Kidney capillary endothelial cell (primary cell): ENCODE results near the gene NTM.

ENCODE experiments used
- DNase-seq: peaks from one replicate; pipeline ENCODE4 v3.0.0-alpha.2; 2018; ENCODE audit warnings: low spot score

The NTM gene

DNA sequence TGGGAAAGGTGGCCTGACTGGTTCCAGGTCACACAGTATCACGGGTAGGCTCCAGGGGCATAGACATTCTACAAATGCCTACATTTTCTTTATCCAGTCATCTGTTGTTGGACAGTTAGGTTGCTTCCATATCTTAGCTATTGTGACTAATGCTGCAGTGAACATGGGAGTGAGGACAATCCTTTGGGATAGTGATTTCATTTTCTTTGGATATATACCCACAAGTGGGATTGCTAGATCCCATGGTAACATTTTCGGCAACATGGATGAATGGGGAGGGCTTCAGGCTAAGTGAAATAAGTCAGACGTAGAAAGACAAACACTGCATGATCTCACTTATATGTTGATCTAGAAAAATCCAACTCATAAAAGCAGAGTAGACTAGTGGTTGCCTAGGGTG is 744.3 kb downstream of the NTM start:
- DNase-seq = no peak

DNA sequence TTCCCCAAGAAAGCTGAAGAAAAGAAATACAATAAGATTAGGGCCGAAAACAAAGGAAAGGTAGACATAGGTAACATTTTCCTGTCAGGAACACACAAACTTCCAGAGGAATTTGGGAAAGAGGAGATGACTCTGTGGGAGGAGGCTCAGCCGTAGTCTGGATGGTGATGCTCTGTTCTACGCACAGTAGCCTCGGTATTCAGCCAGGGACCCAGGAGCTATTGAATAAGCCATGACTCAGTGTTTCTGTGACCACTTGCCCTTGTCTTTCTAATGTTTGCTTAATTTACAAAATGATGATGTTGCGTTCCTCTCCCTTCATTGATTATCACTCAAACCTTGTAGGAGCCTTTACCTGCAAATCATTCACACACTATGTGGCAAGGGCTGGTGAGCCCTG is 745.0 kb downstream of the NTM start:
- no peak for DNase-seq

- DNase-seq = no peak
Observed at GRCh38 chr11:132116516-132116915, 746.1 kb downstream of the NTM start.

GRCh38 chr11:132118661-132119060 is 748.2 kb downstream of the NTM start:
- no peak for DNase-seq

GRCh38 chr11:132119573-132119972 is 749.2 kb downstream of the NTM start:
- no peak for DNase-seq

DNA sequence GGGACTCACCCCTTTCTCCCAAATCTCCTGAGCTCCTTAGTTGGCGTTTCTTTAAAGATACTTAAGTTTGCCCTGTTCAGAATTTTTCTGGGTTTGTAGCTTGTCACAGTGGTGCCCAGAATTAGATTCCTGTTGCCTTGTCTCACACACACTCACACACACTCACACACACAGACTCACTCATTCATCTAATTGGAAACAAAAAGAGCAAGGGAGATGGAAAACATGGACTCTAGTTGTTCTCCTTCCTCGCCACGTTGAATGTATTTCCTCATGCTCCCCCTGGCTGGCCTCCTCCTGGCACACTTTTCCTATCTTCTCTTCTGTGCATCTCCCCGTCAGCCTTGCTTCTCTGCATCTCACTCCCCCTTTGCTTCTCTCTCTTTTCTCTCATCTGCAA is 752.3 kb downstream of the NTM start:
- DNase-seq = no peak

- no peak for DNase-seq
Observed at GRCh38 chr11:132123449-132123848, 753.0 kb downstream of the NTM start.

DNA sequence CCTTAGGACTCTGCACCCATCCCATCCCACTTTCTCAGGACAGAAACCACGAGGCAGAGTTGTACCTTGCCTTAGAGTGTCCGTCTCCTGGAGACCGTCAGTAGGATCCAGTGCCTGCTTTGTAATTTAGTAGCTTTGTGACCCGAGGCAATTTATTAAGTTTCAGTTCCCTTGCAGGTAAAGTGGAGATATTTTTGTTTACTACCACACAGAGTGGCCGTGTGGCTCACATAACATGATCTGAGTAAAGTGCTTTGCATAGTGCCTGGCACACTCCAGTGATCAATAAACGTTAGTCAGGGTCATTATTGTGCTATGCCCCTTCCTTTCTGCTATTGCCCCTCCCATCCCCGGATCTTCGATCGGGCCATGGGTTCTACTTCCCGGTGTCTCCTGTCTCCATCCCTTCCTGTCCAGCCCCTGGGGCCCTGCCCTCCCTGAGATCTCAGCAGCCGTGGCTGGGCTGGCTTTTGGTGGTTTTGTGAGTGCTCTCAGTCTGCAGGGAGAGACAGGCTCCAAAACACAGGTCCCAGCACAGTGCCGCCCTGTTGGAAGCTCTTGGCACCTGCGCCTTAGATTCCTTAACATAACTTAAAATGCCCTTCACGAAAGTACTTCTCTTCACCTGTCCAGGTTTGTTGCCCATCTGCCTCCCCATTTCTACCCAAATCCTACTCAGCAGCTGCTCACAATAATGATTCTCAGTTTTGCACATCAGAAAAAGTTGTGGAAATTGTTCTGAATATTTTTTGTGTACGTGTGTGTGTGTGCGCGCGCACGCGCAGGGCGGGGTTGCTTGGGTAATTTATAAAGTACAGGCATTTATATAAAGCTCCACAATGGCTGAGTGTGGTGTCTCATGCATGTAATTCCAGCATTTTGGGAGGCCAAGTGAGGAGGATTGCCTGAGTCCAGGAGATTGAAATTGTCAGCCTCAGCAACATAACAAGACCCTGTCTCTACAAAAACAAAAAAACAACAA is 753.7 kb downstream of the NTM start:
- DNase-seq = no peak

GRCh38 chr11:132125988-132126871 is 755.8 kb downstream of the NTM start:
- DNase-seq = peak; percentile 19

GRCh38 chr11:132126973-132127899 is 756.8 kb downstream of the NTM start:
- peak; percentile 40 for DNase-seq

DNA sequence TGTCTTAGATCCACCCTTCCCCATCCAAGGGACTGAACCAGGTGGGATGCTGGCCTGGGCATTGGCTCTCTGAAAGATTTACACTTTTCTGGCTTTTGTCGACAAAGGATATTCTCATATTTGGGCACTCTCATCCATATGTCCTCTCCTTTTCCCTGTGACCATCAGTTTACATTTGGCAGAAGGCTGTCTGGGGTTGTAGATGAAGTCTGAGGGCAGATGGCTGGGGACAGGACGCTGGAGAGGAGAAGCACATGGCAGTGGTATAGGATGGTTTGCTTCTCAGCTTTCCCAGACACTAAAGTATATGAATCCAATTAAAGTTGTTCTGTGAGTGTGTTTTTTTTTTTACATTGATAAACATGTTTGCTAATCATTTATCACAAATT is 757.5 kb downstream of the NTM start:
- no peak for DNase-seq

- DNase-seq = no peak
Observed at GRCh38 chr11:132131047-132131446, 760.6 kb downstream of the NTM start.

GRCh38 chr11:132131961-132132360 is 761.5 kb downstream of the NTM start:
- DNase-seq = no peak

DNA sequence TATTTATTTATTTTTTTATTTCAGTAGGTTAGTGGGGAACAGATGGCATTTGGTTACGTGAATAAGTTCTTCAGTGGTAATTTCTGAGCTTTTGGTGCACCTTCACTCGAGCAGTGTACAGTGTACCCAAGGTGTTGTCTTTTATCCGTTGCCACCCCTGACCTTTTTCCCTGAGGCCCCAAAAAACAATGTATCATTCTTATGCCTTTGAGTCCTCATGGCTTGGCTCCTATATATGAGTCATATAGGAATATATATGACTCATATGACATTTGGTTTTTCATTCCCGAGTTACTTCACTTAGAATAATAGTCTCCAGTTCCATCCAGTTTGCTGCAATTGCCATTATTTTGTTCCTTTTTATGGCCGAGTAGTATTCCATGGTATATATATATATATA is 763.9 kb downstream of the NTM start:
- DNase-seq = peak; percentile 14

DNA sequence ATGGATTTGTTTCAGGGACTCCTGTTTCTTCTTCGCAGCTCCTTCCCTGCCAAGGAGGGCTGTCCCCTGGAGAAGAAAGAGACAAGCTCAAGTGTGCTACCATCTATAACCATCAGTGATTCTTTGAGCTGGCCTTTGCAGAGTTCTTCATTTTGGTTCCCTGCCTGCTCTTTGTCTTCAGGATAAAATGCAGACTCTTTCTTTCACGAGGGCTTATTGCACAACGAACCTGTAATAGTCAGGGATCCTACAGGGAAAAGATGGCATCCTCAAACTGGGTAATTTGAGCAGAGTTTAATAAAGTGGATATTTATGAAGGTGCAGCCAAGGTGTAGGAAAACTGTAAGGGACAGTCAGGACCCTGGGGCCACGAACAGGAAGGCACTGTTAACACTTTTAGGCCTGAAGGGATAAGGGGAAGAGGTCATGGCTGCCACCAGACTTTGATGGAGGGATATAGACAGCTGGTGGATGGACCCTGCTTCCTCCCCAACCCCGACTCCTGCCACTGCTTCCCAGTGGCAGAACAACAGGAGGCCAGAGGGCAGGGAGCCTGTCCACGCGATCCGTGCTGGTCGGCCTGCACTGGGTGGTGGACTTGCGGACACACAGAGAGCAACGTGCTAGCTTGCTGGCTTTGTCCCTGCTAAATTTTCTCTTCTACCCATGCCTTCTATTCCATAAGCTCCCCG is 767.0 kb downstream of the NTM start:
- DNase-seq = no peak

DNA sequence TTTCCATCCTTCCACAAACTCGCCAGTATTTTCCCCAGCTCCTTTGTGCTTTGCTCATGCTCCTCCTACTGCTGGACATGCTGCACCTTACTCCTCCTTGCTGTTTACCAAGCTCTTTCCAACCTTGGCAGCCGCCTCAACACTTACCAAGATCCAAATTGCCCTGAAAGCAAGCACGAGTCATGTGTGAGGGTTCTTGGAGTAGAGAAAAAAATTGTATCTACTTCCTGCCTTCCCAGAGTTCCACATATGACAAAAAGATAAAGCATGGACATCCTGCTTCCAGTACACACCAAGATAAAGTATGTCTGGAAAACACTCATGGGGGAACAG is 767.5 kb downstream of the NTM start:
- DNase-seq = no peak

- DNase-seq = no peak
Observed at GRCh38 chr11:132139181-132139580, 768.8 kb downstream of the NTM start.

DNA sequence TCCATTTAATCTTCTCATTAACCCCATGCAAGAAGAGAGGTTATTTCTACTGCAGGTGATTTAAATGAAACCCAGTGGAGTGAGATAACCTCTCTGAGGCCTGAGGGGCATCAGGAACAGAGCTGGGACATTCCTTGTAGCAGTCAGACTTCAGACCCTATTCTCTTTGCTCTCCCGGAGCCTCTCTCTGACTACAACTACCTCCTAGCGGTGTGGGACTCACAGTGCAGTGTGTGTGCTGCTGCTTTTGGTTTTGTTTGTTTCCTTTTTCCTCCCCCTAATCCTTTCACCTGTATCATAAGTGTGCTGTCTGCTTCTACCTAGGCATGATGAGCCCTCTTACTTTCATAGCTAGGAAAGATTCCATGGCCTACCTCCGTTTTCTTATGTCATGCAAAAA is 769.6 kb downstream of the NTM start:
- no peak for DNase-seq

DNA sequence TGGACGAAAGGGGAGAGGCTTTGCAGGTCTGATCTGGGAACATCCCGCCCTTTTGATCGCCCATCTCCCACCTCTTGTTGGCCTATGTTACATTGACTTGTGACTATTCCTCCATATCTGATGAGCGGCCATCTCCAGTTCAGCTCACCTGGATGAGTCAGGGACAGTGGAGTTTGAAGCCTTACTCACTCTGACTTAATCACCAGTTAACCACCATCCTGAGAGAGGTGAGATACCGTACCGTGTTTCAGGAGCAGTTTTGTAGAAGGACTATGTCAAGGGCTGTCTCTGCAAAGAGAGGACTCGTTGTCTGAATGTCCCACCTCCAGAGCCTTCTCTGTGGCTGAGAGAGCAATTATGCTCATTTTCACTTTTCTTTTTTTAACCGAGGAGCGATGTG is 771.7 kb downstream of the NTM start:
- no peak for DNase-seq

DNA sequence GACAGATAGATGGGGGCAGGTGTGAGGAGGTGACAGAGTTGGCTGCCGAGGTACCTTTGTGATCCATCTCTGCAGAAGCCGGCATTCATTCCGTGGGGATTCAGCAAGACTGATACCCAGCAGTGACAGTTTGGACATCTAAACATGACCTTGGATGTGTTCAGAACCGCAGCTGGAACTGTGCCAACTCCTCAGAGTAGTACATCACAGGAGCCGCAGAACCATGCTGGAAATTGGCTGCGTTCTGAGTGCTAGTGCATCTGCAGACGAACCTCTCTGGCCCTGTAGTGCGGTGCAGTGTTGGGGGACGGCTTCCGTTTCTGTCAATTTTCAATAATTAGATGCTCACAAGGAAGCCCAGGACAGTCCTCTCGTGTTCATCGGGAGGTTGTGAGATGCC is 772.1 kb downstream of the NTM start:
- DNase-seq = no peak

DNA sequence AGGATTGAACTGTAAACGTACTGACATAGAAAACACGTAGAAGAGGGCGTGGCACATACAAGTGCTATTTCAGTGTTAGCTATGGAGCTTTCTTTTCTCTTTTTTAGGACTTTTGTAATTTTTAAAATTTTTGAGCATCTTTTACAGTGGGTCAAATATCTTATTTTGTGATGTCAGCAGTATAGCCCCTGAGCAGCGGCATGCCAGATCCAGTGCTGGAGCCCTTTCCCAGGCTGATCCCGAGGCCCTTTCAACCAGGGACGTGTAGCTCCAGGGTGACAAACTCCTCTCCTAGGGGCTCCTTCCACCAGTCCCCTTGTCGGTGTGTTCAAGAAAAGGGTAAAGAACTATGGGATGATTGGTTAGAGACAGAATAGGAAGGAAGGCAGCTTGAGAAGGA is 777.0 kb downstream of the NTM start:
- no peak for DNase-seq
